Activated CD8-positive, alpha-beta memory T cell treated with anti-CD3 and anti-CD28 coated beads for 24 hours (primary cell): ENCODE results near the gene VARS2.
"Not testable (repeated sequence)": the region's sequence is repeated elsewhere in the genome, so short reads cannot be mapped to it uniquely, and the experiment has no call there.

Experiments used
- DNase-seq: peaks from one replicate; pipeline ENCODE4 v3.0.0-alpha.2; 2020

VARS2 gene

GRCh38 chr6:30914076-30914853 lies at the start of gene VARS2:
TSS of gene VARS2 (plus strand) at chr6:30914238. CDS start at chr6:30914837, 599 bp downstream.
- DNase-seq, result peak; percentile 97

DNA sequence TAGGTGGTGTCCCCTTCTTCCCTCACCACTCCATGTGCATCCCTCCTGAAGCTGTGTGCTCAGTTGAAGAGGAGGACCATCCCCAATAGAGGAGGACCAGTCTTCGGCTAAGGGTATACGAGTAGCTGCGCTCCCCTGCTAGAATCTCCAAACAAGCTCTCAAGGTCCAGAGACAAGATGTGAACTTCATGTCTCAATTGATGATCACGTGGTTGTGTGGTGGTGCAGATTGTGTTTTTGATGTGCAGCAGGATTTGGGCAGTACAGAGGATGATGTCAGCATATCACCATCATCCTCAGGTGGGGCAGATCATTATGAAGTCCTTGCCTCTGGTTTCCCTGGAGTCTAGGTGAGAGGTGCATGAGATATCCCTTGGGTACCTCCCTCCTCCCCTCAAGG lies 49.7 kb upstream of the VARS2 start:
- DNase-seq, result peak; percentile 32

GRCh38 chr6:30869241-30869749 lies 44.7 kb upstream of the VARS2 start:
- DNase-seq, result peak; percentile 17

- peak; percentile 45 for DNase-seq
Observed at GRCh38 chr6:30870546-30870945, 43.5 kb upstream of the VARS2 start.

- DNase-seq, result no peak
Observed at GRCh38 chr6:30871592-30872183, 42.4 kb upstream of the VARS2 start.

DNA sequence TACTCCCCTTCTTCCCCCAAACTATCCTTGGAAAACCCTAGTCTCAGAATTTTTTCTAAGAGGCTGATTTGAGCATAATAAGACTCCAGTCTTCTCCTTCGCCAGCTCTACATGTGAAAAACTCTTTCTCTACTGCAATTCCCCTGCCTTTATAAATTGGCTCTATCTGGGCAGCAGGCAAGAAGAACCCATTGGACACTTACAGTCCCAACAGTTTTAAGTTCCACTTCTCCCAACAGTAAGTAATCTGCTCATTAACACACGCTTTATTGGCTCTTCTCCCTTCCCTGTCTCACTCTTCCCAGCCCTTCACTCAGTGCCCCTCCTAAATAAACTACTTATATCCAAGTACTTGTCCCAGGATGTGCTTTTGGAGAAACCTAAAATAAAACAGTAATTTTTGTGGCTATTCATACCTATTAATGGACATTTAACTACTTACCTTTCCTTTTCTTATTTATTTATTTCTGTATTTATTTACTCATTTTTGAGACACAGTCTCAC lies 40.8 kb upstream of the VARS2 start:
- no peak for DNase-seq

GRCh38 chr6:30873795-30874194 lies 40.2 kb upstream of the VARS2 start:
- DNase-seq, result not testable (repeated sequence)

- DNase-seq, result no peak
Observed at GRCh38 chr6:30875244-30876038, 38.6 kb upstream of the VARS2 start.

DNA sequence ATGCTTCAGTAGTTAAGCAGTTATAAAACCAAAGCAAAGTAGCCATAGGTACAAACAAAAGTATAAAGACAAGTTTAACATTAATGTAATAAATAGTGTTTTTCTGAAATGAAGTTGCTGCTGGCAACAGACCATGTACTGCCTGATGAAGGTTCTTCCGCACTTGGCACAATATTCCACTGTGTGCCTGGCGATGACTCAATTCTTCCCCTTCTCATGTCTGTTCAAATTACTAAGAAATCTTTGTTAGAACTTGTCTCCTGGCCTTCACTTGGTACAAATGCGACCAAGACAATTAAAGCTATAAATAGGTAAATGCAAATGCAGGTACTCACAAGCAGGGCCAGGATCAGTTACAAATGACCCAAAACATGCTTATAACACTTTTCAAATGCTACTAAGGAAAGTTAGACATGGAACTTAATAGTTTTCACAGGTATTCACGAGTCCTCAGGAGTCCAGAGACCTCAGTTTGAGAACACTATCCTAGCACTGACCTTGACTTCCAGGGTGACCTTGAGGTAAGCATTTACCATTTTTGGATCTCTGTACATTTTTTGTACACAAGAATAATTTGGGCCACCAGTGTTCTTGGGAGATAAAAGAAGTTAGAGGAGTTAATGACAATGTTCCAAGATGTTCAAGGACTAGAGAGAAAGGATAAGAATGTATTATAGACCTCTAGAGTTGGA lies 37.9 kb upstream of the VARS2 start:
- no peak for DNase-seq

- DNase-seq, result peak; percentile 90
Observed at GRCh38 chr6:30877419-30878262, 36.4 kb upstream of the VARS2 start.

GRCh38 chr6:30879684-30880427 lies 34.2 kb upstream of the VARS2 start:
- no peak for DNase-seq

DNA sequence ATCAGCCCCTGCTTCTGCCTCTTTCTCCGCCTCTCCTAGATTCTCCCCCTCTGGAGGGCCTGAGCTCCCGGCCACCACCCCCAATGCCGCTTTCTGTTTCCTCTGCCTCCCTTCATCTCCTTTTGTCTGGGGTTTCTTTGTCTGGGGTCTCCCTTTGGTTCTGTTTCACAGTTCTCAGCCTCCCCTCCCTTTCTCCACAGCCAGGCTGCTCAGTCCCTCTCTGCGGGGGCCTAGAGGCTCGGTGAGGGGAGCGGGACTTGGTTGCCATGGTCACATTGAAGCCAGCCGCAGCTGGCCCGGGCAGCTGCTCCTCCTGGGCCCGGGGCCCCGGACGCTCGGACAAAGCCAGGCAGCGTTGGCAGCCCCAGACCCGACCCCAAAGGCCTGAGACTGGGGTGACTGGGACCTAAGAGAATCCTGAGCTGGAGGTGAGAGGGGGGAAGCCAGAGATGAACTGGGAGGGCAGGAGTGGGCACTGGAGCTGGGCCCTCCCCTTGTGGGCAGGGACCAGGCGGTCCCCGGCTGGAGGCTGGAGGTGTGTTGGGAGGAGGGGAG lies 33.3 kb upstream of the VARS2 start:
- no peak for DNase-seq

DNA sequence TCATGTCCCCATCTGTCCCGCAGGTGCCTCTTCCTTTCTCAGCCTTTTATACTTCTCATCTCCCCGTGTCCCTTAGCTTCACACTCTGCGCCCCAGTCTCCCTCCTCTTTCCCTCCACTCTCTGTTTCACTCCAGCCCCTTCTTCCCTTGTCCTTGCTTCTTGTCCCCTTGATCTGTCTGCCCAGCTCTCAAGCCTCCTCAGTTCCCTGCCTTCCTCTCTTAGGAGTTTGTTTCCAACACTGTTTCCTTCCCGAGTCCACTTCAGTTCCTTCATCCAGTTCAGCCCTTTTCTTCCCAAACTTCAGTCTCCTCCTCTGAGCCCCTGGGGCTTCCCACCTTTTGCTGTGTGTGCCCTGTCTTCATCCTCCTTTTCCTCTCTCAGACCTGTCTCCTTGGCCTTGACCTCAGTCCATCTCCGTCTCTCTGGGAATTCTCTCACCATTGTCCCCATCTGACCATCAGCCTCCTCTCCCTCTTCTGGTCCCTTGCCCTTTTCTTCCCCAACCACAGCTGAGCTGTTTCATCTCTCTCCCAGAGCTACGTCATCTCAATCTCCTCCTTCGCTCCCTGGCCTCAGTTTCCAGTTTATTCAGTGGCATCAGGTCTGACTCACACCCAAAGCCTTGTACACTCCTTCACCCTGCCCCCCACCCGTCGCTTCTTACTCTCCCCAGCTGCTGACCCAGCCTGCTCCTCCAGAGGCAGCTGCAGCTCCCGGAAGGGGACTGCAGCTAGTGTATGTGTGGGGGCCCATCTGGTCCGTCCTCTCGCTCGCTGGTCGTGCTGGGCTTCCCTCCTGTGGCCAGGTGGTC lies 32.4 kb upstream of the VARS2 start:
- no peak for DNase-seq

GRCh38 chr6:30882204-30882758 lies 31.8 kb upstream of the VARS2 start:
- DNase-seq, result no peak

DNA sequence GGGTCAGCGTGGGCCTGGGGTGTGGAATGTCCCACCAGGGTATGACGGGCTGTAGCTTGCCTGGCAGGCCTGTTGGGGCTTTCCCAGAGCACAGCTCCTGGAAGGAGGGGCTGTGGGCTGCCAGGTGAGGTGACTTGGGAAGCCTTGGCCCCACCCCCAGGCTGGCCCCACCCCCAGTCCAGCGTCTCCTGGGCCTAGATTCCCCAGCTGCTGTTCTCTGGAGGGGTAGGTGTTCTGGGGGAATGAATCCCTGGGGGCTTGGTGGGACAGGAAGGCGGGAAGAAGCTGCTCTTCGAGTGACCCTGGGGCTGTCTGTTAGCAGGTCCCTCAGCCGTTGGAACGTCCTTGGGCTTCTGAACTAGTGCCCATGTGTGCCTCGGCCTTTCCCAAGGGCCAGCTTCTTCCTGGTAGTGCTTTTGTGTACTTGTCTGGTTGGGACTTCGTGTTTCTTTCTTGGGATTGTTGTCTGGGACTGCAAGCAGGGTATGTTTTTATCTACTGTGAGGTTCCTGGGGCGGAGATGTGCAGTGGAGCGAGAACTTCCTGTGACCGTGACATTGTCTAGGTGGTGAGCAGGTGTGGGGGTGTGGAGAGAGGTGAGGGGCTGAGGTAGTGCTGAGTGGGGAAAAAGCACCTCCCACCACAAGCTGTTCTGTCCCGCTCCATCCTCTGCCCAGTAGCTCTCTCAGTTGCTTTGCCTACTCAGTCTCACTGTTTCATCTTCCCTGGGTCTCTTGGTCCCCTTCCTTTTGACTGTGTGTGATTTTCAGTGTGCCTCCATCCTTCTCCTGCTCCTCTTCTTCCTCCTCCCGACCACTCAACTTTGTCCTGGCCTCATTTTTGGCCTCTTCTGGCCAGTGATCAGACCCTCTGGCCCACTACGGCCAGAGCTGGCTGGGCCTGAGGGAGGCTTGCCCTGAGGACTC lies 31.0 kb upstream of the VARS2 start:
- no peak for DNase-seq

GRCh38 chr6:30883685-30884520 lies 30.1 kb upstream of the VARS2 start, which contains the start of gene DDR1:
TSS of gene DDR1 (plus strand) at chr6:30884519. CDS start at chr6:30888730, 4,211 bp downstream.
- peak; percentile 74 for DNase-seq
